Body of pancreas (tissue), 4 donors: ENCODE results near the gene TRAF3.

ENCODE experiments used
- POLR2A ChIP-seq, 3 donors: fragments of 450-650 bp; IDR thresholded peaks; one replicate each; pipeline ENCODE4 v1.6.1; 2016; ENCODE audit warnings: antibody characterized with exemption in 3 of 3, mild to moderate bottlenecking in 2 of 3
- TF ChIP-seq, protein P1 (sequence below), 7 experiments: fragments of 450-650 bp in 4 of 7; fragments of 200-600 bp in 3 of 7; sonication (generic) in 3 of 7; IDR thresholded peaks; one replicate each; pipeline ENCODE4 v1.5.1; 2016 to 2019; ENCODE audit warnings: antibody characterized with exemption in 7 of 7

GRCh38 chr14:102931580-102932285 lies 154.5 kb downstream of the TRAF3 start:
- TF ChIP-seq, protein P1, sequence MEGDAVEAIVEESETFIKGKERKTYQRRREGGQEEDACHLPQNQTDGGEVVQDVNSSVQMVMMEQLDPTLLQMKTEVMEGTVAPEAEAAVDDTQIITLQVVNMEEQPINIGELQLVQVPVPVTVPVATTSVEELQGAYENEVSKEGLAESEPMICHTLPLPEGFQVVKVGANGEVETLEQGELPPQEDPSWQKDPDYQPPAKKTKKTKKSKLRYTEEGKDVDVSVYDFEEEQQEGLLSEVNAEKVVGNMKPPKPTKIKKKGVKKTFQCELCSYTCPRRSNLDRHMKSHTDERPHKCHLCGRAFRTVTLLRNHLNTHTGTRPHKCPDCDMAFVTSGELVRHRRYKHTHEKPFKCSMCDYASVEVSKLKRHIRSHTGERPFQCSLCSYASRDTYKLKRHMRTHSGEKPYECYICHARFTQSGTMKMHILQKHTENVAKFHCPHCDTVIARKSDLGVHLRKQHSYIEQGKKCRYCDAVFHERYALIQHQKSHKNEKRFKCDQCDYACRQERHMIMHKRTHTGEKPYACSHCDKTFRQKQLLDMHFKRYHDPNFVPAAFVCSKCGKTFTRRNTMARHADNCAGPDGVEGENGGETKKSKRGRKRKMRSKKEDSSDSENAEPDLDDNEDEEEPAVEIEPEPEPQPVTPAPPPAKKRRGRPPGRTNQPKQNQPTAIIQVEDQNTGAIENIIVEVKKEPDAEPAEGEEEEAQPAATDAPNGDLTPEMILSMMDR (IDR thresholded peaks at IDR 0.05), result no peak
- TF ChIP-seq POLR2A (IDR thresholded peaks at IDR 0.05), result no peak
